GM12891 (cell line): ENCODE data around the gene C9orf85.

Experiments
- DNase-seq: peaks from one replicate; pipeline ENCODE4 v3.0.0; 2011; ENCODE audit warnings: low spot score; ENCODE audit not compliant: insufficient read length
- FAIRE-seq: peaks from 2 replicates; lab custom pipeline; 2011; peaks lifted over from hg19 to GRCh38; lab: Jason Lieb, UNC
- PAX5 ChIP-seq: IDR thresholded peaks from 2 replicates; pipeline ENCODE4 v1.6.1; 2011; ENCODE audit warnings: low read length, moderate library complexity, mild to moderate bottlenecking; ENCODE audit not compliant: insufficient read depth, severe bottlenecking
- POLR2A ChIP-seq: IDR thresholded peaks from 2 replicates; pipeline ENCODE4 v1.6.1; 2011; ENCODE audit warnings: low read depth, low read length, control low read depth
- POLR2AphosphoS5 ChIP-seq: IDR thresholded peaks from 2 replicates; pipeline ENCODE4 v1.6.1; 2011; ENCODE audit warnings: low read depth, low read length, control low read depth
- POU2F2 ChIP-seq: IDR thresholded peaks from 2 replicates; pipeline ENCODE4 v1.6.1; 2011; ENCODE audit warnings: low read depth, mild to moderate bottlenecking, control low read depth, low read length, moderate library complexity
- SPI1 ChIP-seq: IDR thresholded peaks from 2 replicates; pipeline ENCODE4 v1.6.1; 2011; ENCODE audit warnings: low read depth, low read length, control low read depth
- TAF1 ChIP-seq: IDR thresholded peaks from 2 replicates; pipeline ENCODE4 v1.6.1; 2011; ENCODE audit warnings: low read depth, low read length, control low read depth

C9orf85 gene

GRCh38 chr9:71920456-71921189 is 9.2 kb downstream of the C9orf85 start:
- no peak for DNase-seq
- no peak for FAIRE-seq
- TF ChIP-seq POLR2AphosphoS5: no peak
- no peak for TF ChIP-seq TAF1
- no peak for TF ChIP-seq POLR2A
- TF ChIP-seq PAX5: no peak
- TF ChIP-seq POU2F2: no peak
- TF ChIP-seq SPI1: no peak

GRCh38 chr9:71921190-71921814 is 9.9 kb downstream of the C9orf85 start:
- FAIRE-seq: no peak
- TF ChIP-seq POU2F2 (no peak), PAX5 (no peak), SPI1 (no peak), TAF1 (no peak), POLR2A (no peak), POLR2AphosphoS5 (no peak)
- DNase-seq: no peak

- DNase-seq (no peak), FAIRE-seq (no peak)
- TF ChIP-seq TAF1 (no peak), POLR2AphosphoS5 (no peak), PAX5 (no peak), SPI1 (no peak)
These were observed 13.1 kb downstream of the C9orf85 start for GRCh38 chr9:71924576-71924975.

GRCh38 chr9:71925834-71926233 is 14.4 kb downstream of the C9orf85 start:
- TF ChIP-seq TAF1: no peak
- TF ChIP-seq POLR2AphosphoS5: no peak
- no peak for TF ChIP-seq POU2F2
- no peak for TF ChIP-seq POLR2A
- no peak for TF ChIP-seq PAX5
- no peak for TF ChIP-seq SPI1
- FAIRE-seq: no peak
- DNase-seq: no peak

GRCh38 chr9:71928376-71928775 is 16.9 kb downstream of the C9orf85 start:
- DNase-seq: no peak
- TF ChIP-seq PAX5 (no peak), POLR2AphosphoS5 (no peak), TAF1 (no peak), SPI1 (no peak), POLR2A (no peak), POU2F2 (no peak)
- no peak for FAIRE-seq

GRCh38 chr9:71928806-71929205 is 17.4 kb downstream of the C9orf85 start:
- FAIRE-seq (no peak), DNase-seq (no peak)
- TF ChIP-seq TAF1: no peak
- no peak for TF ChIP-seq SPI1
- no peak for TF ChIP-seq POLR2A
- no peak for TF ChIP-seq POU2F2
- no peak for TF ChIP-seq PAX5
- no peak for TF ChIP-seq POLR2AphosphoS5

- TF ChIP-seq POLR2A (no peak), SPI1 (no peak), PAX5 (no peak), TAF1 (no peak), POU2F2 (no peak), POLR2AphosphoS5 (no peak)
- FAIRE-seq: no peak
- no peak for DNase-seq
These were observed 17.8 kb downstream of the C9orf85 start for GRCh38 chr9:71929223-71929622.

GRCh38 chr9:71929791-71930440 is 18.5 kb downstream of the C9orf85 start:
- no peak for DNase-seq
- no peak for TF ChIP-seq POU2F2
- no peak for TF ChIP-seq POLR2A
- no peak for TF ChIP-seq TAF1
- no peak for TF ChIP-seq PAX5
- no peak for TF ChIP-seq SPI1
- no peak for TF ChIP-seq POLR2AphosphoS5
- no peak for FAIRE-seq

- DNase-seq (no peak), FAIRE-seq (no peak)
- TF ChIP-seq POLR2AphosphoS5 (no peak), SPI1 (no peak), PAX5 (no peak), POU2F2 (no peak), POLR2A (no peak), TAF1 (no peak)
These were observed 19.7 kb downstream of the C9orf85 start for GRCh38 chr9:71931166-71931565.
